GM23338 (cell line): ENCODE results near the gene SUPT3H. TPM values are rescaled to one million over a fixed set of nuclear protein-coding genes. Genes with fewer than 3 reads are reported as not detected.

Experiments used
- ATAC-seq: fragments of 200-7000 bp; cut with Tn5 transposase; 3 replicates; pipeline ENCODE4 v1.9.1; 2020
- DNase-seq: peaks from one replicate; pipeline ENCODE4 v3.0.0-alpha.2; 2015; ENCODE audit warnings: low spot score
- H2AFZ ChIP-seq: fragments of 200-600 bp; sonication (generic); 2 replicates; pipeline ENCODE4 v1.8.0; 2016; ENCODE audit warnings: antibody characterized with exemption, mild to moderate bottlenecking, moderate library complexity
- H3F3A ChIP-seq: fragments of 200-600 bp; sonication (generic); replicated peaks from 2 replicates; pipeline ENCODE4 v1.8.0; 2017; ENCODE audit warnings: antibody characterized with exemption, mixed run types, low read depth
- H3K27ac ChIP-seq: fragments of 200-600 bp; sonication (generic); 2 replicates; pipeline ENCODE4 v1.6.1; 2016; ENCODE audit warnings: low read depth
- H3K27me3 ChIP-seq: fragments of 200-600 bp; sonication (generic); 2 replicates; pipeline ENCODE4 v1.8.0; 2016; ENCODE audit warnings: mild to moderate bottlenecking, mixed run types, moderate library complexity; ENCODE audit not compliant: insufficient read depth
- H3K36me3 ChIP-seq: fragments of 200-600 bp; sonication (generic); 2 replicates; pipeline ENCODE4 v1.8.0; 2016; ENCODE audit warnings: mild to moderate bottlenecking; ENCODE audit not compliant: insufficient read depth
- H3K4me1 ChIP-seq: fragments of 200-600 bp; sonication (generic); 2 replicates; pipeline ENCODE4 v1.8.0; 2016; ENCODE audit warnings: mild to moderate bottlenecking, moderate library complexity; ENCODE audit not compliant: insufficient read depth
- H3K4me2 ChIP-seq: fragments of 200-600 bp; sonication (generic); 2 replicates; pipeline ENCODE4 v1.7.1; 2017; ENCODE audit warnings: mixed run types
- H3K4me3 ChIP-seq: fragments of 200-600 bp; sonication (generic); 2 replicates; pipeline ENCODE4 v1.6.1; 2016; ENCODE audit warnings: mixed run types
- H3K79me2 ChIP-seq: fragments of 200-600 bp; sonication (generic); replicated peaks from 2 replicates; pipeline ENCODE4 v1.8.0; 2017; ENCODE audit warnings: mild to moderate bottlenecking; ENCODE audit not compliant: insufficient read depth
- H3K9me2 ChIP-seq: fragments of 200-600 bp; sonication (generic); 2 replicates; pipeline ENCODE4 v1.8.0; 2017; ENCODE audit not compliant: insufficient read depth
- H4K20me1 ChIP-seq: fragments of 200-600 bp; sonication (generic); replicated peaks from 2 replicates; pipeline ENCODE4 v1.8.0; 2017; ENCODE audit warnings: mild to moderate bottlenecking; ENCODE audit not compliant: insufficient read depth
- H3K27ac Mint-ChIP-seq: 2 replicates; pipeline ENCODE4 v1.8.0; 2020; ENCODE audit warnings: inconsistent platforms, mild to moderate bottlenecking, moderate library complexity, mixed read lengths
- H3K27me3 Mint-ChIP-seq: 3 replicates; pipeline ENCODE4 v1.8.0; 2022; ENCODE audit warnings: low read depth, mild to moderate bottlenecking, moderate library complexity, mixed read lengths, inconsistent platforms; ENCODE audit not compliant: insufficient read depth, poor library complexity
- H3K36me3 Mint-ChIP-seq: 3 replicates; pipeline ENCODE4 v1.8.0; 2021; ENCODE audit warnings: low read depth, mild to moderate bottlenecking, inconsistent platforms, moderate library complexity, mixed read lengths
- H3K4me1 Mint-ChIP-seq: 3 replicates; pipeline ENCODE4 v1.8.0; 2020; ENCODE audit warnings: mild to moderate bottlenecking, inconsistent platforms, mixed read lengths
- H3K4me3 Mint-ChIP-seq: 3 replicates; pipeline ENCODE4 v1.8.0; 2021; ENCODE audit warnings: moderate library complexity, mild to moderate bottlenecking, inconsistent platforms, mixed read lengths
- H3K9me3 Mint-ChIP-seq: 3 replicates; pipeline ENCODE4 v1.8.0; 2020; ENCODE audit warnings: moderate library complexity, mild to moderate bottlenecking, inconsistent platforms, mixed read lengths
- CREB1 ChIP-seq: fragments of 250-450 bp; sonication (Bioruptor Pico); IDR thresholded peaks from 2 replicates; pipeline ENCODE4 v1.5.0; 2020; ENCODE audit warnings: low read depth, mild to moderate bottlenecking, moderate library complexity
- CTCF ChIP-seq, 2 experiments: fragments of 200-600 bp in 1 of 2; sonication (generic) in 1 of 2; conservative IDR thresholded peaks; 2 replicates each; pipeline versions ENCODE4 v1.5.1 to v1.6.1; 2016 to 2017; ENCODE audit warnings: antibody characterized with exemption in 2 of 2, low read depth in 2 of 2, mild to moderate bottlenecking in 2 of 2, moderate library complexity in 1 of 2
- ETS1 ChIP-seq: IDR thresholded peaks from 2 replicates; pipeline ENCODE4 v1.6.1; 2016; ENCODE audit warnings: antibody characterized with exemption
- EZH2 ChIP-seq: fragments of 200-600 bp; sonication (generic); IDR thresholded peaks from one replicate; pipeline ENCODE4 v1.8.0; 2017; ENCODE audit warnings: antibody characterized with exemption, mild to moderate bottlenecking, low read depth; ENCODE audit not compliant: unreplicated experiment
- EZH2phosphoT487 ChIP-seq: fragments of 200-600 bp; sonication (generic); IDR thresholded peaks from one replicate; pipeline ENCODE4 v1.8.1; 2018; ENCODE audit warnings: antibody characterized with exemption; ENCODE audit not compliant: unreplicated experiment
- JUNB ChIP-seq: IDR thresholded peaks from one replicate; pipeline ENCODE4 v1.6.1; 2016; ENCODE audit warnings: antibody characterized with exemption; ENCODE audit not compliant: unreplicated experiment
- NANOG ChIP-seq: IDR thresholded peaks from 2 replicates; pipeline ENCODE4 v1.6.1; 2016; ENCODE audit warnings: antibody characterized with exemption, borderline replicate concordance
- POLR2AphosphoS5 ChIP-seq: IDR thresholded peaks from 2 replicates; pipeline ENCODE4 v1.6.1; 2016; ENCODE audit warnings: antibody characterized with exemption, low read depth
- REST ChIP-seq: IDR thresholded peaks from one replicate; pipeline ENCODE4 v1.6.1; 2018; ENCODE audit warnings: antibody characterized with exemption; ENCODE audit not compliant: unreplicated experiment
- STAT1 ChIP-seq: IDR thresholded peaks from one replicate; pipeline ENCODE4 v1.6.1; 2016; ENCODE audit warnings: antibody characterized with exemption; ENCODE audit not compliant: unreplicated experiment
- ZNF114 ChIP-seq: fragments of 250-450 bp; sonication (Bioruptor Pico); IDR thresholded peaks from 2 replicates; pipeline ENCODE4 v1.5.0; 2020; ENCODE audit warnings: mild to moderate bottlenecking, moderate library complexity
- ZNF331 ChIP-seq: fragments of 250-450 bp; sonication (Bioruptor Pico); IDR thresholded peaks from 2 replicates; pipeline ENCODE4 v1.5.0; 2020; ENCODE audit warnings: low read depth, mild to moderate bottlenecking, moderate library complexity
- ZNF462 ChIP-seq: fragments of 250-450 bp; sonication (Bioruptor Pico); IDR thresholded peaks from 2 replicates; pipeline ENCODE4 v1.5.0; 2020; ENCODE audit warnings: mild to moderate bottlenecking, moderate library complexity
- polyA plus RNA-seq: library from polyadenylated mRNA; unstranded; fragments of >200 nt; fragmentation: Nextera tagmentation; extraction: Ambion mirVana; gene quantifications from 2 replicates; pipeline ENCODE4 v1.2.1, GENCODE V29; 2016
- total RNA-seq: library from RNA; depleted of rRNA; stranded (reverse); fragments of >200 nt; shearing (Covaris generic); gene quantifications from 2 replicates; pipeline ENCODE4 v1.2.3, GENCODE V29; 2014

The SUPT3H gene
- total and polyA plus RNA-seq, 2 experiments from 2014 or later: 11.4 to 30.1 TPM

- Histone ChIP-seq H3K4me2 (no peak overlapping the region), H3K4me1 (no peaks in the 10 kb centered on the region), H3K4me3 (no peak overlapping the region), H3K27me3 (no peaks in the 10 kb centered on the region), H3F3A (no peaks in the 10 kb centered on the region), H4K20me1 (no peaks in the 10 kb centered on the region), H3K9me2 (no peaks in the 10 kb centered on the region), H3K27ac (no peak overlapping the region), H2AFZ (no peak overlapping the region), H3K36me3 (0 out of 2 replicates have a peak, but pooled peaks cover 3% of the 10 kb centered on the region), H3K79me2 (no peaks in the 10 kb centered on the region)
- no peaks in the 10 kb centered on the region for H3K4me1 Mint-ChIP-seq
- TF ChIP-seq ETS1 (no peak), ZNF114 (CRISPR knock-in tag) (no peak), STAT1 (no peak), REST (no peak), CREB1 (CRISPR knock-in tag) (no peak), POLR2AphosphoS5 (no peak), CTCF (conservative IDR thresholded peaks at IDR 0.05; ENCODE audit: low read depth in 2 of 2) (no peak), NANOG (no peak), JUNB (no peak), EZH2phosphoT487 (no peak), ZNF462 (CRISPR knock-in tag) (no peak), EZH2 (no peak), ZNF331 (CRISPR knock-in tag) (no peak)
- no peak for DNase-seq
- peaks cover 15% of the 10 kb centered on the region; the same call in 2 of the 3 replicates for H3K9me3 Mint-ChIP-seq
- H3K36me3 Mint-ChIP-seq: peaks cover 12% of the 10 kb centered on the region; the same call in 2 of the 3 replicates
- no peaks in the 10 kb centered on the region for H3K27me3 Mint-ChIP-seq
- no peak for ATAC-seq
- H3K4me3 Mint-ChIP-seq: no peak overlapping the region
- no peak overlapping the region for H3K27ac Mint-ChIP-seq
Observed at GRCh38 chr6:45027126-45027525, 350.6 kb downstream of the SUPT3H start.
